ENCODE data around the gene SF3B2.
"Not testable (repeated sequence)": the region's sequence is repeated elsewhere in the genome, so short reads cannot be mapped to it uniquely, and the experiment has no call there.

SF3B2 gene

GRCh38 chr11:66112601-66113499, 60.7 kb downstream of the SF3B2 start:
- DNase-seq, result no peak

GRCh38 chr11:66114957-66115356, 62.8 kb downstream of the SF3B2 start:
- DNase-seq, result not testable (repeated sequence)

- no peak for DNase-seq
Observed at GRCh38 chr11:66115638-66116301, 63.6 kb downstream of the SF3B2 start.

- DNase-seq, result no peak
Observed at GRCh38 chr11:66116576-66117361, 64.6 kb downstream of the SF3B2 start.

GRCh38 chr11:66118847-66119246, 66.7 kb downstream of the SF3B2 start:
- no peak for DNase-seq
